GM19372 (cell line): ENCODE results near the gene LAIR1.
"Not testable (repeated sequence)": the region's sequence is repeated elsewhere in the genome, so short reads cannot be mapped to it uniquely, and the experiment has no call there.

ENCODE experiments used
- ATAC-seq: cut with Tn5 transposase; IDR thresholded peaks from one replicate; pipeline ENCODE4 v1.9.1; 2021; ENCODE audit warnings: mild to moderate bottlenecking, low read depth, moderate library complexity; ENCODE audit not compliant: unreplicated experiment

LAIR1 gene

GRCh38 chr19:54379187-54379678 lies 14.5 kb upstream of the LAIR1 start:
- ATAC-seq, result no peak

GRCh38 chr19:54376610-54377285 lies 12.0 kb upstream of the LAIR1 start:
- no peak for ATAC-seq

GRCh38 chr19:54375181-54375938 lies 10.6 kb upstream of the LAIR1 start:
- not testable (repeated sequence) for ATAC-seq

GRCh38 chr19:54373781-54374631 lies 9.3 kb upstream of the LAIR1 start:
- no peak for ATAC-seq

- ATAC-seq, result not testable (repeated sequence)
Measured at GRCh38 chr19:54371453-54371852, 6.7 kb upstream of the LAIR1 start.

GRCh38 chr19:54370434-54370796 lies 5.7 kb upstream of the LAIR1 start:
- ATAC-seq, result not testable (repeated sequence)

- ATAC-seq, result not testable (repeated sequence)
Measured at GRCh38 chr19:54369688-54370433, 5.1 kb upstream of the LAIR1 start.

- no peak for ATAC-seq
Measured at GRCh38 chr19:54369082-54369687, 4.5 kb upstream of the LAIR1 start.

GRCh38 chr19:54366811-54367210 lies 2.1 kb upstream of the LAIR1 start:
- no peak for ATAC-seq

GRCh38 chr19:54365798-54366197 lies 1.1 kb upstream of the LAIR1 start:
- ATAC-seq, result not testable (repeated sequence)

GRCh38 chr19:54361680-54362422 lies 2.9 kb downstream of the LAIR1 start:
- not testable (repeated sequence) for ATAC-seq

GRCh38 chr19:54359149-54359820 lies 5.4 kb downstream of the LAIR1 start:
- ATAC-seq, result peak; percentile 64

GRCh38 chr19:54357381-54357780 lies 7.3 kb downstream of the LAIR1 start:
- ATAC-seq, result no peak

GRCh38 chr19:54356444-54357056 lies 8.2 kb downstream of the LAIR1 start:
- ATAC-seq, result no peak

- no peak for ATAC-seq
Measured at GRCh38 chr19:54355675-54356074, 9.1 kb downstream of the LAIR1 start.

- no peak for ATAC-seq
Measured at GRCh38 chr19:54354761-54355160, 10.0 kb downstream of the LAIR1 start.

GRCh38 chr19:54352546-54352945 lies 12.2 kb downstream of the LAIR1 start:
- no peak for ATAC-seq

GRCh38 chr19:54352041-54352440 lies 12.7 kb downstream of the LAIR1 start:
- no peak for ATAC-seq
